Measurements from ENCODE around the gene CRNKL1. TPM values are rescaled to one million over a fixed set of nuclear protein-coding genes. Genes with fewer than 3 reads are reported as not detected.

CRNKL1 gene
- total and polyA plus RNA-seq, 2 donors (not counting 1 experiment from before 2014, with no cell fraction given) = 19.2 to 32.7 TPM

- Histone ChIP-seq H2AFZ (ENCODE audit: low read length) (no peak overlapping the region), H3K4me2 (ENCODE audit: extremely low read depth, insufficient read depth, low read length) (no peak overlapping the region), H3K4me1 (ENCODE audit: control insufficient read depth, extremely low read depth, insufficient read depth, low read length) (no peaks in the 10 kb centered on the region), H3K27ac (ENCODE audit: insufficient read depth, low read length) (no peak overlapping the region), H3K4me3 (replicated peaks in 1 of 4; ENCODE audit: control extremely low read depth in 1 of 4, insufficient read depth in 1 of 4, low read depth in 3 of 4, low read length in 4 of 4) (no peak overlapping the region), H3K9me3 (ENCODE audit: control insufficient read depth, insufficient read depth, low read depth, low read length) (no peaks in the 10 kb centered on the region), H3K27me3 (ENCODE audit: control insufficient read depth, insufficient read depth, low read length) (peaks cover 5% of the 10 kb centered on the region), H3K36me3 (ENCODE audit: control insufficient read depth, insufficient read depth, low read length) (no peaks in the 10 kb centered on the region), H4K20me1 (ENCODE audit: control insufficient read depth, extremely low read depth, insufficient read depth, low read length) (no peaks in the 10 kb centered on the region), H3K9ac (ENCODE audit: insufficient read depth, low read length) (no peak overlapping the region), H3K79me2 (ENCODE audit: control insufficient read depth, insufficient read depth, low read length) (no peaks in the 10 kb centered on the region)
- no peak for DNase-seq (ENCODE audit: low read depth in 2 of 2)
- TF ChIP-seq CTCF (conservative IDR thresholded peaks at IDR 0.05 in 1 of 2, IDR thresholded peaks at IDR 0.05 in 1 of 2; ENCODE audit: low read depth in 1 of 2, low read length in 2 of 2) = no peak
These were observed 27.0 kb upstream of the CRNKL1 start for GRCh38 chr20:20079102-20079784.

- H3K79me2 ChIP-seq (ENCODE audit: control insufficient read depth, insufficient read depth, low read length) = no peaks in the 10 kb centered on the region
- H3K27me3 ChIP-seq (ENCODE audit: control insufficient read depth, insufficient read depth, low read length) = peaks cover 5% of the 10 kb centered on the region
- no peak overlapping the region for H3K9ac ChIP-seq (ENCODE audit: insufficient read depth, low read length)
- H2AFZ ChIP-seq (ENCODE audit: low read length) = no peak overlapping the region
- no peaks in the 10 kb centered on the region for H3K9me3 ChIP-seq (ENCODE audit: control insufficient read depth, insufficient read depth, low read depth, low read length)
- H3K4me3 ChIP-seq (replicated peaks in 1 of 4; ENCODE audit: control extremely low read depth in 1 of 4, insufficient read depth in 1 of 4, low read depth in 3 of 4, low read length in 4 of 4) = no peak overlapping the region
- no peaks in the 10 kb centered on the region for H3K4me1 ChIP-seq (ENCODE audit: control insufficient read depth, extremely low read depth, insufficient read depth, low read length)
- H3K27ac ChIP-seq (ENCODE audit: insufficient read depth, low read length) = no peak overlapping the region
- no peaks in the 10 kb centered on the region for H4K20me1 ChIP-seq (ENCODE audit: control insufficient read depth, extremely low read depth, insufficient read depth, low read length)
- TF ChIP-seq CTCF (conservative IDR thresholded peaks at IDR 0.05 in 1 of 2, IDR thresholded peaks at IDR 0.05 in 1 of 2; ENCODE audit: low read depth in 1 of 2, low read length in 2 of 2) (no peak), EZH2 (IDR thresholded peaks at IDR 0.05; ENCODE audit: low read length, missing control alignments) (no peak)
- no peaks in the 10 kb centered on the region for H3K36me3 ChIP-seq (ENCODE audit: control insufficient read depth, insufficient read depth, low read length)
- no peak overlapping the region for H3K4me2 ChIP-seq (ENCODE audit: extremely low read depth, insufficient read depth, low read length)
- DNase-seq (ENCODE audit: low read depth in 2 of 2) = no peak
These were observed 25.8 kb upstream of the CRNKL1 start for GRCh38 chr20:20078041-20078440.

- Histone ChIP-seq H3K27me3 (ENCODE audit: control insufficient read depth, insufficient read depth, low read length) (peaks cover 5% of the 10 kb centered on the region), H3K9ac (ENCODE audit: insufficient read depth, low read length) (no peak overlapping the region), H3K4me3 (replicated peaks in 1 of 4; ENCODE audit: control extremely low read depth in 1 of 4, insufficient read depth in 1 of 4, low read depth in 3 of 4, low read length in 4 of 4) (no peak overlapping the region), H4K20me1 (ENCODE audit: control insufficient read depth, extremely low read depth, insufficient read depth, low read length) (no peaks in the 10 kb centered on the region), H3K36me3 (ENCODE audit: control insufficient read depth, insufficient read depth, low read length) (no peaks in the 10 kb centered on the region), H3K4me2 (ENCODE audit: extremely low read depth, insufficient read depth, low read length) (no peak overlapping the region), H3K4me1 (ENCODE audit: control insufficient read depth, extremely low read depth, insufficient read depth, low read length) (no peaks in the 10 kb centered on the region), H3K9me3 (ENCODE audit: control insufficient read depth, insufficient read depth, low read depth, low read length) (no peaks in the 10 kb centered on the region), H2AFZ (ENCODE audit: low read length) (no peak overlapping the region), H3K27ac (ENCODE audit: insufficient read depth, low read length) (no peak overlapping the region), H3K79me2 (ENCODE audit: control insufficient read depth, insufficient read depth, low read length) (no peaks in the 10 kb centered on the region)
- peak; percentile 44 to 84 for DNase-seq (ENCODE audit: low read depth in 2 of 2)
- TF ChIP-seq CTCF (conservative IDR thresholded peaks at IDR 0.05 in 1 of 2, IDR thresholded peaks at IDR 0.05 in 1 of 2; ENCODE audit: low read depth in 1 of 2, low read length in 2 of 2) (no peak), EZH2 (IDR thresholded peaks at IDR 0.05; ENCODE audit: low read length, missing control alignments) (no peak)
These were observed 24.2 kb upstream of the CRNKL1 start for GRCh38 chr20:20076297-20077065.
